ENCODE data around the gene C1orf232.

- TF ChIP-seq SMC3 (IDR thresholded peaks at IDR 0.05) (no peak), POLR2A (IDR thresholded peaks at IDR 0.05; ENCODE audit: low read length) (no peak), CTCF (IDR thresholded peaks at IDR 0.05) (no peak), KDM1A (IDR thresholded peaks at IDR 0.05; ENCODE audit: low read depth) (no peak), EHMT2 (IDR thresholded peaks at IDR 0.05; ENCODE audit: low read depth) (no peak), BHLHE40 (IDR thresholded peaks at IDR 0.05; ENCODE audit: low read depth, low read length) (no peak), REST (IDR thresholded peaks at IDR 0.05) (no peak), MAX (IDR thresholded peaks at IDR 0.05) (no peak), CEBPB (IDR thresholded peaks at IDR 0.05) (no peak), HEYL (CRISPR knock-in tag; IDR thresholded peaks at IDR 0.05) (no peak), PHF8 (IDR thresholded peaks at IDR 0.05; ENCODE audit: borderline replicate concordance, low read depth) (no peak), MAFK (IDR thresholded peaks at IDR 0.05; ENCODE audit: partially characterized antibody) (no peak)
Observed at GRCh38 chr1:26169198-26169554, 413 bp upstream of the C1orf232 start.

Data from A549 (cell line).